ENCODE data around the gene PLA2G6.
"Not testable (repeated sequence)": the region's sequence is repeated elsewhere in the genome, so short reads cannot be mapped to it uniquely, and the experiment has no call there.

PLA2G6 gene

DNA sequence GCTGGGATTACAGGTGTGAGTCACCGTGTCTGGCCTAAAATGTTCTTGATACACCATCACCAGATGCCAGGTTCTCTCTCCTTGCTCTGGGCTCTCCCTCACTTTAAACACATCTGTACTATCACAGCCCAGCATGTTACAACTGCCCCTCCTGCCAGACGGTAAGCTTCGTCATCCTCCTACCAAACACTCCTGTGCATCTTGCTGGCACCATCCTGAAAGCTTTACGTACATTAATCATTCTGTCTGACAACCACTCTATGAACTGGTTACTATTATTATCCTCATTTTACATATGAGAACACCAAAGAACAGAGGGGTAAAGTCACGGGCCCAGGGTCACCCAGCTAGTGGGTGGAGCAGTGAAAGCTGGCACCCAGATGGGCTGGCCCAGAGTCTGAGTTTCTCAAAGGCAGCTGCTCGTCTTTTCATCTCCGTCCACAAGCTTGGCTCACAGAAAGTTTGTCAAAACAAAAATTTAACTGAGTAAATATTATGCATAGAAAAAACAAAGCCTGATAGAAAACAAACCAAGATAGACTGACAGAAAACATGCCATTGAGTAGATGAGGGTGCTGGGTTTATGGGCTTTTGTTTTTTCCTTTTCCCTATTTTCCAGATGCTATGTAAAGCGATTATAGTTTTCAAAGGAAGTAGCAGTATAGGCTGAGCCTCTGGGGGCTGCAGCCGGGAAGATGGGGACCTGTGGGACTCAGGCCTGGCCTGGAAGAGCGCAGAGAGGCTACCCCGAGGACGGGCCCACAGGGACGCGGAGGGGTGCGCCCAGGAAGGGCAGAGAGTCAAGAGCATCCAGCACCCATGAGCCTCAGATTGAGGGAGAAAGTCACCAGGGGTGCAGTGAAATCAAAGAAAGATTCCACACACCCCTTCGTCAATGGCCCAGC lies 9.5 kb downstream of the PLA2G6 start:
- H3K4me1 Mint-ChIP-seq (ENCODE audit: low read depth) = peaks cover 11% of the 10 kb centered on the region
- H3K4me3 Mint-ChIP-seq = no peak overlapping the region
- H3K27me3 Mint-ChIP-seq = no peaks in the 10 kb centered on the region
- peaks cover 5% of the 10 kb centered on the region for H3K36me3 Mint-ChIP-seq
- H3K27ac Mint-ChIP-seq = no peak overlapping the region
- H3K9me3 Mint-ChIP-seq (ENCODE audit: low read depth) = no peaks in the 10 kb centered on the region

DNA sequence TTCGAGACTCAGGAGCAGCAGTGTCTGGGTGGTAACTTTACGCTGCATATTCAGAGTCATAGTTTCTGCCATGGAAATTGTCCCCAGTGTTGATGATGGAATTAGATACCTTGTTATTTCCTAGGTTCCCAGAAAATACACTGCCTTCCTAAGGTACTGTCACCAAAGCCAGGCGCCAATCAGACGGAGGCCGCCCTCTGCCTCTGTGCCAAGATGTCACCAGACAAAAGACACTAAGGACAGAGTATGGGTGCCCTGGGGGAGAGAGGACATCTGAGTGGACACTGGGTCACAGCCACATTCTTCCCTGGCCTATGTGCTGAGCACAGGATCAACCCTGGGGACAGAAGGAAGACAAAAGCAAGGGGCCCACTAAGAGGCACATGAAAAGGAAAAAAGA lies 11.2 kb downstream of the PLA2G6 start:
- Mint-ChIP-seq H3K4me1 (ENCODE audit: low read depth) (peaks cover 11% of the 10 kb centered on the region), H3K27me3 (no peaks in the 10 kb centered on the region)

DNA sequence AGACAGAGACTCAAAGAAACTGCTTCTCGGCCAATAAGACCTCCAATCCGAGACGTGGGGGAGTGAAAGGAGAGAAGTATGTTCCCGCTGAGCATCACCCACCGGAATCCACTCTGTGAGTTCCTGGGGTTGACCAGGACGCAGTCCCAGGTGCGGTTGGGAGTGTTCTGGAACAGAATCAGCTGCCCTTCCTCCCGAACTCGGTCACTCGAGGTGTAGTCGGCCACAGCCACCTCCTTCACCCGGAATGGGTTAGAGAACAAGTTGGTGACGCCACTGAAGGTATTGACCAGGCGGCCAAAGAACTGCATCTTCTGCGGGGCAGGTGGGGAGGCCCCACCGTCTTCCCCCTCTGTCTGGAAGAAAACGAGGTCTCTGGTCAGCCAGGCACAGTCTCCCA lies 12.5 kb downstream of the PLA2G6 start:
- H3K36me3 Mint-ChIP-seq = peaks cover 9% of the 10 kb centered on the region
- H3K27ac Mint-ChIP-seq = no peak overlapping the region
- H3K9me3 Mint-ChIP-seq (ENCODE audit: low read depth) = no peaks in the 10 kb centered on the region
- no peak overlapping the region for H3K4me3 Mint-ChIP-seq
- H3K27me3 Mint-ChIP-seq = no peaks in the 10 kb centered on the region
- peaks cover 11% of the 10 kb centered on the region for H3K4me1 Mint-ChIP-seq (ENCODE audit: low read depth)

More for the DNA sequence above, 11.2 kb downstream of the PLA2G6 start:
- H3K9me3 Mint-ChIP-seq (ENCODE audit: low read depth) = no peaks in the 10 kb centered on the region
- no peak overlapping the region for H3K27ac Mint-ChIP-seq
- peaks cover 7% of the 10 kb centered on the region for H3K36me3 Mint-ChIP-seq
- no peak overlapping the region for H3K4me3 Mint-ChIP-seq

DNA sequence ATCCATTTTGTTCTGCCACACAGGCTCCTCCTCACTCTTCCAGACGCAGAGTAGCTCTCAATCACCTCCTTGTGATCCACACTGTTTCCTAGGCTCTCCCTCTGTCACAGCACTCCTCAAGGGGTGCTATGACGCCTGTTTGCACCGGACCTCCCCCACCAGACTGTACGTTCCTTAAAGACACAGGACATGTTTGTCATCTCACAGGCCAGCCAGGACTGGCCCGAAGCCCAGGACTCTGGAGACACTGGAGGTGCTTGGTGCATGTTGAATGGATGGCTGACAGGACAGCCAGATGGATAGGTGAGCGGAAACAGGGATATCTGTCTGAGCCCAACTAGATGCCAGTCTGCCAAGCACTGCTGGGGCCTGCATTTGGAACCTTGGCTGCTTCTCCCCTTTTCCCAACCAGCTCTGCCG lies 13.6 kb downstream of the PLA2G6 start:
- peaks cover 5% of the 10 kb centered on the region for H3K4me1 Mint-ChIP-seq (ENCODE audit: low read depth)
- no peaks in the 10 kb centered on the region for H3K27me3 Mint-ChIP-seq
- no peak overlapping the region for H3K27ac Mint-ChIP-seq
- H3K36me3 Mint-ChIP-seq = peaks cover 9% of the 10 kb centered on the region
- no peak overlapping the region for H3K4me3 Mint-ChIP-seq
- H3K9me3 Mint-ChIP-seq (ENCODE audit: low read depth) = no peaks in the 10 kb centered on the region

DNA sequence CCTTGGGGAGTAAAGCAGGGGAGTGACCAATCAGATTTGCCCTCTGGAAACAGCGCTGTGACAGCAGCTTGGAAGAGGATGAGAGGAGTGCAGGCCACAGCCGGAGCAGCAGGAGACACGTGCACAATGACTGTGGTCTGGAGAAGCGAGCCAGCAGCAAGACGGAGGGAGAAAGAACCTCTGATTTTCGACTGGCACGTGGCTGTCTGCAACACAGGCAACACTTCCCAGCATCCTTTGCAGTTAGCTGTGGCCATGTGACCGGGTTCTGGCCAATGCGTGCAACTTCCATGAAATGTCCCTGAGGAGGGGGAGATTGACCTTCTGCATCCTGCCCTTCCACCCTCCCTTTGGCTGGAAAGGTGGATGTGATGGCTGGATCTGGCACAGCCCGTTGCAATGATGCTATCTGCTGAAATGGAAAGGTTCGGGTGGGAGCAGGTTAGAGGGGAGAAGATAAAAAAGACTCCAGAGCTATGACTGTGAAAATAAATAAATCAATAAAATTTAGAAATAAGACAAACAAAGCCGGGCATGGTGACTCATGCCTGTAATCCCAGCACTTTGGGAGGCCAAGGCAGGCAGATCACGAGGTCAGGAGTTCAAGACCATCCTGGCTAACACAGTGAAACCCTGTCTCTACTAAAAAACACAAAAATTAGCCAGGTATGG lies 15.6 kb downstream of the PLA2G6 start:
- Mint-ChIP-seq H3K36me3 (peaks cover 12% of the 10 kb centered on the region), H3K4me3 (no peak overlapping the region), H3K27me3 (no peaks in the 10 kb centered on the region), H3K27ac (no peak overlapping the region), H3K4me1 (ENCODE audit: low read depth) (peaks cover 7% of the 10 kb centered on the region), H3K9me3 (ENCODE audit: low read depth) (no peaks in the 10 kb centered on the region)

DNA sequence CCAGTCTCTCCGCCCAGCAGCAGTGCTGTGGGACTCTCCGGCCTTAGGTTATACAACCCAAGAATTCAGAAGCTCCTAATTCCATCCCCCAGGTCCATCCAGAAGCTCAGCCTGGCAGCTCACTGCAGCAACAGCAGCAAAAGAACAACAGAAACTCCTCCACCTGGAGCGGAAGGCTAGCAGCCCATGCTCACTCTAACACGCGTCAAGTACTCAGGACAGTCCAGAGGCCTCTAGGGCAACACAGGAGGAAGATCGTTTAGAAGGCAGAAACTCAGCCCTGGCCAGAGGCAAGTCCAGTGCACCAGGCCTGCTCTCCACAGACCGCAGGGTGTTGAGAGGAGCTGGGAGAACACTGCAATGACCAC lies 17.1 kb downstream of the PLA2G6 start:
- no peak overlapping the region for H3K27ac Mint-ChIP-seq
- no peak overlapping the region for H3K4me3 Mint-ChIP-seq
- peaks cover 12% of the 10 kb centered on the region for H3K36me3 Mint-ChIP-seq

DNA sequence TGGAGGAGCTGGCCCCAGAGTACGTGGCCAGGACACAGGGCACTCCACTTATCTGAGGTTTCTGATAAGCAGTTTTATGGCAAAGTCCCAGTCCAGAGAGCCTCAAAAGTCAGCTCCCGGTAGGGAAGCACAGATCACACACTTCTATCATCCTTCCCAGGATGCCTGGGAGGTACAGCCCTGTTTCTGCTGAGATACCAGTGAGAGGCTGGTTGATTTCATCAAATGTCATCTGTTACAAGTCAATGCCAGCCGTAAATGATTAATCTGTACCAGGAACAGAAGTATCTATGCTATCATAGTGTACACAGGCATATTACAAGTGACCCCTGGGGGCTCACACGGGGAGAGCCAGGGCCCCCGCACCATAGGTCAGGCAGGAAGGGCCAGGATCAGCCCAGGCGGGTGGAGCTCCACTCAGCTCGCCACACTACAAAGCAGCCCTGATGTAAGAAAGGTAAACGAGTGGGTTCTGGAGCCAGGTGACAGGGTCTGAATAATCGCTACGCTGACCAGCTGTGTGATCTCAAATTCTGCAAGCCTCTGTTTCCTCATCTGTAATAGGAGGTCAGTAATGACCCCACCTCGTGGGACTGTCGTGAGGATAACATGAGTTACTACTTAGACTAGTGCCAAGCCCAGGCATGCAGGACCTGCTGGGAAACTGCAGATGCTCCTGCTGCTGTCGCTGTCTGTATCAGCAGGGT lies 17.6 kb downstream of the PLA2G6 start:
- H3K36me3 Mint-ChIP-seq = peaks cover 12% of the 10 kb centered on the region
- H3K4me3 Mint-ChIP-seq = no peak overlapping the region
- H3K27me3 Mint-ChIP-seq = no peaks in the 10 kb centered on the region
- H3K4me1 Mint-ChIP-seq (ENCODE audit: low read depth) = peaks cover 7% of the 10 kb centered on the region
- H3K9me3 Mint-ChIP-seq (ENCODE audit: low read depth) = no peaks in the 10 kb centered on the region
- H3K27ac Mint-ChIP-seq = no peak overlapping the region

More for the DNA sequence above, 17.1 kb downstream of the PLA2G6 start:
- Mint-ChIP-seq H3K4me1 (ENCODE audit: low read depth) (peaks cover 7% of the 10 kb centered on the region), H3K27me3 (no peaks in the 10 kb centered on the region), H3K9me3 (ENCODE audit: low read depth) (no peaks in the 10 kb centered on the region)

DNA sequence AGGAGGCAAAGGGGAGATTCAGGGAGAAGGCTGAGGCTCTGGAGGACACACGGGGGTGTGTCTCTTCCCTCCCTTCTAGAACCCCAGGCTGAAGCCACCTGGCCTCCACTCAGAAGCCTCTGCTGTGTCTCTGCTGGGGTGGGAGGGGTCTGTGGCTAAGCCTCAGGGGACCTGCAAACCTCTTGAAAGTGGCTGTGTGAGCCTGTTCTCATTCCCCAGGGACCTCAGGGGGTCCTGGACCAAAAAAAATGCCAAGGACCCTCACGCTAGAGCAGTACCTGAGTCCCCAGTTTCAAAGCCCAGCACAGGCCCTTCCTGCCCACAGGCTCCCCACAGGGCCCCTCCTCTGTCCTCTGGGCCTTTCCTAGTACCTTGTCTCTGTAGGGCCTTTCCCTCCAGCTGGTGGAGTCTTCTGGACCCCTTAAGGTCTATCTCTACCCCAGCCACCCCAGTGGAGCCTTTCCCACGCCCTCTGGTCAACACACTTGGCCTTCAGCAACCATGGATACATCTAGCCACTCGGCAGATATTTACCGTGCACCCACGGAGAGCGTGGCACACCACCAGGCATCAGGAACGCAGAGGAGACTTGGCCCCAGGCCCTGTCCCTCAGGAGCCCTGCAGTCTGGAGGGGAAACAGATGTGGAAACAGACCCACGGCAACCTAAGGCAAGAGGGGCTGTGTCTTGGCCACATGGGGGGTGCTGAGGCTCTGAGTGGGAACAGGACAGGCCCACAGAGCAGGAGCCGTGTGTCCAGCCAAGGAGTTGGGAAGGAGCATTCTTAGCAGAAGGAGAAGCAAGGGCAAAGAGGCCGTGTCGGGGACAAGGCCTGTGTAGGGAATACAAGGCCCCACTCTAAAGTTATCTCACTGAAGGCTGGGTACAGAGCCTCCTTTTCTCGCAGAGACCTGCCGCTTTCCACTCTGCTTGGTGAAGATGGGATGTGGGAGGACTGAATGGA lies 18.5 kb downstream of the PLA2G6 start:
- H3K27ac Mint-ChIP-seq = no peak overlapping the region
- no peaks in the 10 kb centered on the region for H3K27me3 Mint-ChIP-seq
- H3K4me3 Mint-ChIP-seq = no peak overlapping the region
- H3K36me3 Mint-ChIP-seq = peaks cover 12% of the 10 kb centered on the region
- peaks cover 7% of the 10 kb centered on the region for H3K4me1 Mint-ChIP-seq (ENCODE audit: low read depth)
- H3K9me3 Mint-ChIP-seq (ENCODE audit: low read depth) = no peaks in the 10 kb centered on the region

DNA sequence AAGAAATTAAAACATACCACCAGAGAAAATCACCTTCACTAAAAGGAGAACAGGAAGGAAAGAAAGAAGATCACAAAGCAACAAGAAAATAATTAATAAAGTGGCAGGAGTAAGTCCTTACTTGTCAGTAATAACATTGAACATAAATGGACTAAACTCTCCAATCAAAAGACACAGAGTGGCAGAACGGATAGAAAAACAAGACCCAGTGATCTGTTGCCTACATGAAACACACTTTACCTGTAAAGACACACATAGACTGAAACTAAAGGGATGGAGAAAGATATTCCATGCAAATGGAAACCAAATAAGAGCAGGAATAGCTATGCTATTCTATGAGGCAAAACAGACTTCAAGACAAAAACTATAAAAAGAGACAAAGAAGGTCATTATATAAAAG lies 25.9 kb downstream of the PLA2G6 start:
- Mint-ChIP-seq H3K27me3 (no peaks in the 10 kb centered on the region), H3K9me3 (ENCODE audit: low read depth) (no peaks in the 10 kb centered on the region), H3K36me3 (peaks cover 15% of the 10 kb centered on the region), H3K27ac (no peak overlapping the region), H3K4me3 (no peak overlapping the region), H3K4me1 (ENCODE audit: low read depth) (peaks cover 4% of the 10 kb centered on the region)

DNA sequence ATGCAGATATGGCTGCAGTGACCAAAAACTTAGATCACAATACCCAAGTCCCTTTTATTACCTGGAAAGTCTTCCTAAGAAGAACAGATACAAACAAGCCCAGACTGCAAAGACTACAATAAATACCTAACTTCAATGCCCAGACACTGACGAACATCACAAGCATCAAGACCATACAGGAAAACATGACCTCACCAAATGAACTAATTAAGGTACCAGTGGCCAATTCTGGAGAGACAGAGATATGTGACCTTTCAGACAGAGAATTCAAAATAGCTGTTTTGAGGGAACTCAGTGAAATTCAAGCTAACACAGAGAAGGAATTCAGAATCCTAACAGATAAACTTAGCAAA lies 27.1 kb downstream of the PLA2G6 start:
- not testable (repeated sequence) for H3K9me3 Mint-ChIP-seq (ENCODE audit: low read depth); H3K4me3 Mint-ChIP-seq; H3K4me1 Mint-ChIP-seq (ENCODE audit: low read depth); H3K27me3 Mint-ChIP-seq; H3K27ac Mint-ChIP-seq
- H3K36me3 Mint-ChIP-seq = peaks cover 15% of the 10 kb centered on the region

DNA sequence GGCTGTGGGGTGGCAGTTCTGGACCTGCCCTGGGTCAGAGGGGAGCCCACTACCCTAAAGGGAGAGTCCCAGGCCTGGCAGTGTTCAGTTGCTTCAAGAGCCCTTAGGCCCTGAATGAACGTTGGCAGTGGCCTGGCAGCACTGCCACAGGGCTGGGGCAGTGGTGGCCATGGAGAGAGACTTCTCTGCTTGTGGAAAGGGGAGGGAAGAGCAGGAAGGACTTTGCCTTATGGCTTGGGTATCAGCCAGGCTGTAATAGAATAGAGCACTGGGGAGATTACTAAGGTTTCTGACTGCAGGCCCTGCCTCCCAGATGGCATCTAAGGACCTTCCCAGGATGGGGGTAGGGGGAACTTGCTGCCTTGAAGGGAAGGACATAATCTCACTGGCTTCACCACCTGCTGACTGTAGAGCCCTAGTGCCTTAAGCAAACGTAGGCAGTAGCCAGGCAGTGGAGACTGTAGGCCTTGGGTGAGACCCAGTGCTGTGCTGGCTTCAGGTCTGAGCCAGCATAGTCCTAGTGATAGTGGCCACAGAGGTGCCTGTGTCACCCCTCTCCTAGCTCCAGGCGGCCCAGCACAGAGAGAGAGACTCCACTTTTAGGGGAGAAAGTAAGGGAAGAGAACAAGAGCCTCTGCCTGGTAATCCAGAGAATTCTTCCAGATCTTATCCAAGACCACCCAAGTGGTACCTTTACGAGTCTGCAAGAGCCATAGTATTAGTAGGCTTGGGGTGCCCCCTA lies 27.6 kb downstream of the PLA2G6 start:
- H3K36me3 Mint-ChIP-seq = peaks cover 15% of the 10 kb centered on the region
- no peak overlapping the region for H3K4me3 Mint-ChIP-seq
- peaks cover 5% of the 10 kb centered on the region for H3K4me1 Mint-ChIP-seq (ENCODE audit: low read depth)
- H3K27me3 Mint-ChIP-seq = no peaks in the 10 kb centered on the region
- H3K9me3 Mint-ChIP-seq (ENCODE audit: low read depth) = no peaks in the 10 kb centered on the region
- no peak overlapping the region for H3K27ac Mint-ChIP-seq

DNA sequence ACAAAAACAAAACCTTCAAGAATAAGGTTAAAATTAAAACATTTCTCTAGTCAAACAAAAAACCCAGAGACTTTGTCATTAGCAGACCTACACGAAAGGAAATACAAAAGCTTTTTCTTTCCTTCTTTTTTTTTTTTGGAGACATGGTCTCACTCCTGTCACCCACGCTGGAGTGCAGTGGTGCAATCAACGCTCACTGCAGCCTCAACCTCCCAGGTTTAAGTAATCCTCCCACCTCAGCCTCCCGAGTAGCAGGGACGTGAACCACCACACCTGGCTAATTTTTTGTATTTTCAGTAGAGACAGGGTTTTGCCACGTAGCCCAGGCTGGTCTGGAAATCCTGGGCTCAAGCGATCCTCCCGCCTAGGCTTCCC lies 30.5 kb downstream of the PLA2G6 start:
- H3K27me3 Mint-ChIP-seq = no peaks in the 10 kb centered on the region

DNA sequence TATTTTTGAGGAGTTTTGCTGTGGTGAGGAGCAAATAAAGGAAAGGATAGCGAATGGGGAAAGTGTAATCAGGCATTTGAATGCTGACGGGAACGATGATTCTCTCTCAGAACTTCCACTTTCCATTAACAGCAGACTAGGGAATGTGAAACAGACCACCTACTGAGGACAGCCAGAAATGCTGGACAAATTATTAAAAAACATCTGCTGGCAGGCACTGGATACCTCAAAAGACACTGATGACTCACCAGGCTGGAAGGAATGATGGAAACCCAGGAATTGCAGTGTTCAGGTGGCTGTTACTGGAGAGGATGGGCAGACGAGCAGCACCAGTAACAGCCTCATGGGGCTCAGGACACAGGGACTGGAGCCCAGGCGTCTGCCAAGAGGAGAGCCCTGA lies 33.4 kb downstream of the PLA2G6 start:
- Mint-ChIP-seq H3K9me3 (ENCODE audit: low read depth) (no peaks in the 10 kb centered on the region), H3K4me1 (ENCODE audit: low read depth) (peaks cover 14% of the 10 kb centered on the region), H3K4me3 (no peak overlapping the region), H3K27me3 (no peaks in the 10 kb centered on the region), H3K27ac (no peak overlapping the region), H3K36me3 (peaks cover 10% of the 10 kb centered on the region)

More for the DNA sequence above, 30.5 kb downstream of the PLA2G6 start:
- H3K4me1 Mint-ChIP-seq (ENCODE audit: low read depth) = peaks cover 12% of the 10 kb centered on the region
- H3K4me3 Mint-ChIP-seq = no peak overlapping the region
- H3K9me3 Mint-ChIP-seq (ENCODE audit: low read depth) = no peaks in the 10 kb centered on the region
- H3K27ac Mint-ChIP-seq = no peak overlapping the region
- peaks cover 17% of the 10 kb centered on the region for H3K36me3 Mint-ChIP-seq

DNA sequence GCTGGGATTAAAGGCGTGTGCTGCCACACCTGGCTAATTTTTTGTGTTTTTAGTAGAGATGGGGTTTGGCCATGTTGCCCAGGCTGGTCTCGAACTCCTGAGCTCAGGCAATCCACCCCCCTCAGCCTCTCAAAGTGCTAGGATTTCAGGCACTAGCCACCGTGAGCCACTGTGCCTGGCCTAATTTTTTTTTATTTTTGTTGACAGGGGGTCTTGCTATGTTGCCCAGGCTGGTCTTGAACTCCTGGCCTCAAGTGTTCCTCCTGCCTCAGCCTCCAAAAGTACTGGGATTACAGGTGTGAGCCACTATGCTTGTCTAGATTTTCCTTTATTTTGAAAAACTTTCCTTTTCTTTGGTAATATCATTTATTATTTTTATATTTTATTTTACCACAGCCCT lies 35.5 kb downstream of the PLA2G6 start:
- H3K36me3 Mint-ChIP-seq; H3K27ac Mint-ChIP-seq; H3K4me3 Mint-ChIP-seq; H3K9me3 Mint-ChIP-seq (ENCODE audit: low read depth); H3K27me3 Mint-ChIP-seq: not testable (repeated sequence)
- H3K4me1 Mint-ChIP-seq (ENCODE audit: low read depth) = peaks cover 15% of the 10 kb centered on the region

Data from activated naive CD8-positive, alpha-beta T cell (primary cell).